Breast epithelium (tissue), 4 donors: ENCODE results near the gene FXYD4. TPM values are rescaled to one million over a fixed set of nuclear protein-coding genes. Genes with fewer than 3 reads are reported as not detected.

Source experiments
- DNase-seq, 2 donors: peaks; one replicate each; pipeline ENCODE4 v3.0.0-alpha.2; 2019; ENCODE audit warnings: low spot score in 2 of 2
- H3K27ac ChIP-seq, 2 donors: fragments of 200-600 bp; sonication (generic) in 1 of 2; one replicate each; pipeline ENCODE4 v1.5.1; 2016 to 2019; ENCODE audit warnings: mild to moderate bottlenecking in 1 of 2
- H3K27me3 ChIP-seq, 2 donors: fragments of 200-600 bp; sonication (generic) in 1 of 2; one replicate each; pipeline versions ENCODE4 v1.5.1 to v1.6.0; 2017 to 2019; ENCODE audit warnings: control low read depth in 1 of 2, mild to moderate bottlenecking in 1 of 2
- H3K36me3 ChIP-seq: fragments of 200-600 bp; one replicate; pipeline ENCODE4 v1.5.1; 2019
- H3K4me1 ChIP-seq, 2 donors: fragments of 200-600 bp; sonication (generic); one replicate each; pipeline ENCODE4 v1.5.1; 2016 to 2019; ENCODE audit warnings: control low read depth in 1 of 2
- H3K4me3 ChIP-seq, 3 donors: fragments of 200-600 bp; sonication (generic); 1 replicate in 2 of 3; 2 replicates in 1 of 3; pipeline ENCODE4 v1.5.1; 2016 to 2019; ENCODE audit warnings: mild to moderate bottlenecking in 3 of 3, moderate library complexity in 2 of 3
- H3K9me3 ChIP-seq, 2 donors: fragments of 200-600 bp; sonication (generic) in 1 of 2; one replicate each; pipeline ENCODE4 v1.5.1; 2016 to 2019; ENCODE audit warnings: control low read depth in 1 of 2
- POLR2A ChIP-seq: fragments of 450-650 bp; IDR thresholded peaks from one replicate; pipeline ENCODE4 v1.6.1; 2016; ENCODE audit warnings: antibody characterized with exemption, mild to moderate bottlenecking, moderate library complexity
- POLR2AphosphoS5 ChIP-seq, 3 donors: sonication (generic); formaldehyde crosslinking; IDR thresholded peaks; one replicate each; pipeline ENCODE4 v1.6.1; 2017; ENCODE audit warnings: antibody characterized with exemption in 3 of 3
- intact Hi-C: fragments of 100-400 bp; cut with DNase I; formaldehyde crosslinking; loops from one replicate; pipeline ENCODE4 v1.15.1; 2023; ENCODE audit warnings: low total_unique reads
- total RNA-seq, 3 donors: library from RNA; depleted of rRNA; stranded (reverse); fragments of >200 nt; gene quantifications; one replicate each; pipeline ENCODE4 v1.1.0, GENCODE V29; 2016
- TF ChIP-seq, protein P1 (sequence below), 3 donors: fragments of 450-650 bp; IDR thresholded peaks; one replicate each; pipeline ENCODE4 v1.5.1; 2016 to 2017; ENCODE audit warnings: antibody characterized with exemption in 3 of 3, mild to moderate bottlenecking in 3 of 3, moderate library complexity in 3 of 3

Gene FXYD4, protein sequence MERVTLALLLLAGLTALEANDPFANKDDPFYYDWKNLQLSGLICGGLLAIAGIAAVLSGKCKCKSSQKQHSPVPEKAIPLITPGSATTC
- not detected for total RNA-seq

DNA sequence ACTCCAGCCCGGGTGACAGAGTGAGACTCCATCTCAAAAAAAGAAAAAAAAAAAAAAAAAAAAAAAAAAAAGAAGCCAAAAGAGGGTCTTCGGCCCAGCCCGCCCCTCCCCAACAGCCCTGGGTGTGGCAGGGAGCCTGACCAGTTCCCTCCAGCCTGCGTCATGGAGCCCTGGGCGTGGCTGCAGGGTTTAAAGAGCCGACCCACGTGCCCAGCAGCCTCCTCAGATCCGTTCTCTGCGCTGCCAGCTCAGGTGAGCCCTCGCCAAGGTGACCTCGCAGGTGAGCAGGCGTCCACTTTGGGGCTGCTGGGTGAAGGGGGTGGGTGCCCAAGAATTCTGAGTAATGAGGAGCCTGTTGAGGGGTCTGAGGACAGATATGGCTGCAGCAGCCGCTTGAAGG, at the start of gene FXYD4:
Gene FXYD4, plus strand, starts transcription at position 219 of the 400 bp plus-strand sequence. CDS start 2,111 bp downstream, outside the sequence.
- H3K27ac ChIP-seq = no peak within 1 kb of the TSS
- H3K9me3 ChIP-seq = no peaks in the 10 kb centered on the region
- no peak for DNase-seq
- H3K4me3 ChIP-seq = no peak within 1 kb of the TSS
- intact Hi-C loops = no loop called here
- no peaks in the 10 kb centered on the region for H3K4me1 ChIP-seq
- H3K36me3 ChIP-seq = no peaks in the 10 kb centered on the region
- H3K27me3 ChIP-seq = no peaks in the 10 kb centered on the region
- TF ChIP-seq POLR2AphosphoS5 (IDR thresholded peaks at IDR 0.05) (no peak), POLR2A (no peak)
- TF ChIP-seq, protein P1, sequence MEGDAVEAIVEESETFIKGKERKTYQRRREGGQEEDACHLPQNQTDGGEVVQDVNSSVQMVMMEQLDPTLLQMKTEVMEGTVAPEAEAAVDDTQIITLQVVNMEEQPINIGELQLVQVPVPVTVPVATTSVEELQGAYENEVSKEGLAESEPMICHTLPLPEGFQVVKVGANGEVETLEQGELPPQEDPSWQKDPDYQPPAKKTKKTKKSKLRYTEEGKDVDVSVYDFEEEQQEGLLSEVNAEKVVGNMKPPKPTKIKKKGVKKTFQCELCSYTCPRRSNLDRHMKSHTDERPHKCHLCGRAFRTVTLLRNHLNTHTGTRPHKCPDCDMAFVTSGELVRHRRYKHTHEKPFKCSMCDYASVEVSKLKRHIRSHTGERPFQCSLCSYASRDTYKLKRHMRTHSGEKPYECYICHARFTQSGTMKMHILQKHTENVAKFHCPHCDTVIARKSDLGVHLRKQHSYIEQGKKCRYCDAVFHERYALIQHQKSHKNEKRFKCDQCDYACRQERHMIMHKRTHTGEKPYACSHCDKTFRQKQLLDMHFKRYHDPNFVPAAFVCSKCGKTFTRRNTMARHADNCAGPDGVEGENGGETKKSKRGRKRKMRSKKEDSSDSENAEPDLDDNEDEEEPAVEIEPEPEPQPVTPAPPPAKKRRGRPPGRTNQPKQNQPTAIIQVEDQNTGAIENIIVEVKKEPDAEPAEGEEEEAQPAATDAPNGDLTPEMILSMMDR (IDR thresholded peaks at IDR 0.05) = no peak

DNA sequence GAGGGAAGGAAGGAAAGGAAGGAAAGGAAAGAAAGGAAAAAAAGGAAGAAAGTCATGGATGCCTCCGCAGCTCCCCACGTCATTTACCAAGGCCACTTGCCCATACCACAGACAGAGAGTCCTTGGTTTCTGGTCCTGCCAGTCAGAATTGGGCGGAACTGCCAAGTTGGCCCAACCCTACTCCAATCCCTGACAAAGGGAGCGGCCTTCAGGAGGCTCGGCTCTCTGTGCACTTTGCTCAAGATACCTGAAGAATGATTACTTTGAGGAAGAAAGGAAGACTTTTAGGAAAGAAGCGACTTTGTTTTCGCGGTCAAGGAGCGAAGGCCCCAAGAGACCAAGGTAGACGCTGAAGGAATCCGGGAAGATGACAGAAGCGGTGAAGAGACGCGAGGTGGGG, 49.1 kb upstream of the FXYD4 start:
- H3K27me3 ChIP-seq = no peaks in the 10 kb centered on the region
- H3K27ac ChIP-seq = peak overlapping the region in 1 of 2 donors; percentile 67
- H3K36me3 ChIP-seq = no peaks in the 10 kb centered on the region
- DNase-seq = no peak
- intact Hi-C loops = no loop called here
- no peaks in the 10 kb centered on the region for H3K4me1 ChIP-seq
- TF ChIP-seq POLR2A (no peak), POLR2AphosphoS5 (IDR thresholded peaks at IDR 0.05) (no peak)
- TF ChIP-seq, protein P1 (IDR thresholded peaks at IDR 0.05) = no peak
- H3K4me3 ChIP-seq = peak overlapping the region in 2 of 3 donors; percentile 34 to 47
- no peaks in the 10 kb centered on the region for H3K9me3 ChIP-seq

DNA sequence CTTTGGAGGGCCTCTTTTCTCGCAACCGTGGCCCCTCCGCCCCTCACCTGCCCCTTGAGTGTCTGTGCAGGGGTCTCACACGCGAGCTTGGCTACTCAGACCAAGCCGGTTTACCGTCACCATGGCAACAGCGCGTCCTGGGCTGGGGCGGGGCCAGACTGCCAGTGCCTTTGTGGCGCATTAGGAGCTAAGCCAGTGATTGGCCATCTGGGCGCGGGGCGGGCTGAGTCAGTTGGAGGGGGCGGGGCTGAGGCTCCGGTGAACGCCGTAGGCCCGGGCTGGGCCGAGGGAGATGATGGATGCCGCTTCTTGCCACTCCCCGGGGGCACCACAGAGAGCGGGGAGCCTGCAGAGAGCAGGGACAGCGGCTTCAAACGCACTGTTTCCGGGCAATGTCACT, 48.7 kb upstream of the FXYD4 start:
- H3K4me1 ChIP-seq = no peaks in the 10 kb centered on the region
- DNase-seq = peak; percentile 58 to 81
- TF ChIP-seq, protein P1 (IDR thresholded peaks at IDR 0.05) = no peak
- TF ChIP-seq POLR2AphosphoS5 (IDR thresholded peaks at IDR 0.05) (no peak), POLR2A (no peak)
- intact Hi-C loops = no loop called here
- no peaks in the 10 kb centered on the region for H3K27me3 ChIP-seq
- peak overlapping the region in 1 of 2 donors; percentile 67 for H3K27ac ChIP-seq
- no peaks in the 10 kb centered on the region for H3K9me3 ChIP-seq
- H3K4me3 ChIP-seq = peak overlapping the region in 2 of 3 donors; percentile 34 to 47
- H3K36me3 ChIP-seq = no peaks in the 10 kb centered on the region

DNA sequence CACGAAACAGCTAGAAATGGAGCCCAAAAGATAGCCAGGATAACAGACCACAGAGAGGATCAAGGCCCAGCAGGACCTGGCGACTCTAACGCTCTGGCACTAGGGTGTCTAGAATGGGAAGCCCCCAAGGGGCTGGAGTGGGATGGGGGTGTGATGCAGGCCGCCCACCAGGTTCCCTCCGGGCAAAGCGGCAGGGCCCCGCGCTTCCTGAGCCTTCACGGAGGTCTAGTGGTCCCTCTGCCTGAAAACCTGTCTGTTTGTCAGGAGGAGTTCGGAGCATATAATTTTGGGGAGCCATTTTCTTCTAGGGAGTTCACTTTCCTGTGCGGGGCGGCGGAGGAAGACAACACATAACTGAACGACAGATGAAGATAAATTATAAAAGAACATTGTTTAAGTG, 48.2 kb upstream of the FXYD4 start:
- Histone ChIP-seq H3K36me3 (no peaks in the 10 kb centered on the region), H3K9me3 (no peaks in the 10 kb centered on the region), H3K4me1 (no peaks in the 10 kb centered on the region), H3K27ac (peak overlapping the region in 1 of 2 donors; percentile 67), H3K27me3 (no peaks in the 10 kb centered on the region), H3K4me3 (peak overlapping the region in 1 of 3 donors; percentile 47)
- intact Hi-C loops = no loop called here
- TF ChIP-seq POLR2A (no peak), POLR2AphosphoS5 (IDR thresholded peaks at IDR 0.05) (no peak)
- TF ChIP-seq, protein P1 (IDR thresholded peaks at IDR 0.05) = no peak
- DNase-seq = no peak

DNA sequence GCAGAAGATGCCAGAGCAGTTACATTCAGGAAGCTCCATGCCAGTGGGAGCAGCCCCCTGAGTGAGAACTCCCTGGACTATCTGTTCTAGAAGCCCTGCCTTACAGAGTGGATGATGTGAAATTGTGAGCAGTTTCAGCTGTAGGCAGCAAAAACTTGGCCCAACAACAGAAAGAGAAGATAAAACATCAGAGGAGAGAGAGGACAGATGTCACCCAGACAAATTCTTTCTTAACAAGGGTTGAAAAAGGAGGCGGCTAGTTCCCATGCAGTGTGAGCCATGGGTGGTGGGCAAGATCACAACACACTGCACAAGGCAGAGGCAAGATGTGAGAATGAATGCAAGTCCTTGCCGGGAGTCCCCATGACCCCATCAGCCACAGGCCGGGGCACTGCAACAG, 46.6 kb upstream of the FXYD4 start:
- intact Hi-C loops = no loop called here
- no peak for DNase-seq
- no peaks in the 10 kb centered on the region for H3K36me3 ChIP-seq
- H3K27me3 ChIP-seq = no peaks in the 10 kb centered on the region
- TF ChIP-seq, protein P1 (IDR thresholded peaks at IDR 0.05) = no peak
- TF ChIP-seq POLR2A (no peak), POLR2AphosphoS5 (IDR thresholded peaks at IDR 0.05) (no peak)
- no peaks in the 10 kb centered on the region for H3K9me3 ChIP-seq
- no peaks in the 10 kb centered on the region for H3K4me1 ChIP-seq
- no peak overlapping the region for H3K4me3 ChIP-seq
- no peak overlapping the region for H3K27ac ChIP-seq
